HepG2 (cell line): ENCODE measurements around the gene TUBA8. TPM values are rescaled to one million over a fixed set of nuclear protein-coding genes. Genes with fewer than 3 reads are reported as not detected.
A peak's percentile ranks its signal among the peaks of the same experiment; 100 is the strongest.

Source experiments
- FOXP1 ChIP-seq, 2 experiments: fragments of 450-650 bp in 1 of 2; IDR thresholded peaks; 2 replicates each; pipeline ENCODE4 v1.6.1; 2017 to 2018; ENCODE audit warnings: antibody characterized with exemption in 1 of 2
- RBM39 ChIP-seq: fragments of 200-400 bp; formaldehyde crosslinking; IDR thresholded peaks from one replicate; pipeline ENCODE4 v1.6.1; 2018; ENCODE audit warnings: antibody characterized with exemption, mild to moderate bottlenecking, low read depth, low read length; ENCODE audit not compliant: poor library complexity, severe bottlenecking
- SIX1 ChIP-seq: sonication (generic); formaldehyde crosslinking; IDR thresholded peaks from 2 replicates; pipeline ENCODE4 v1.4.0; 2020; ENCODE audit warnings: missing genetic modification reagents, borderline replicate concordance
- SOX13 ChIP-seq, 3 experiments: fragments of 450-650 bp in 1 of 3; sonication (generic) in 1 of 3; formaldehyde crosslinking in 1 of 3; IDR thresholded peaks in 2 of 3; conservative IDR thresholded peaks in 1 of 3; 2 replicates each; pipeline versions ENCODE4 v1.5.0 to v1.6.1; 2016 to 2020; ENCODE audit warnings: antibody characterized with exemption in 1 of 3, mild to moderate bottlenecking in 1 of 3, missing compliant biosample characterization in 1 of 3, missing genetic modification reagents in 1 of 3, moderate library complexity in 1 of 3
- STAT5B ChIP-seq: sonication (generic); formaldehyde crosslinking; IDR thresholded peaks from 2 replicates; pipeline ENCODE4 v1.4.0; 2020; ENCODE audit warnings: missing genetic modification reagents
- SUZ12 ChIP-seq: fragments of 150-350 bp; IDR thresholded peaks from 2 replicates; pipeline ENCODE4 v1.6.1; 2014; ENCODE audit warnings: low read depth, low read length
- TARDBP ChIP-seq: sonication (generic); formaldehyde crosslinking; IDR thresholded peaks from 2 replicates; pipeline ENCODE4 v1.8.0; 2022; ENCODE audit warnings: mild to moderate bottlenecking, missing genetic modification reagents
- TEAD2 ChIP-seq: sonication (generic); formaldehyde crosslinking; IDR thresholded peaks from 2 replicates; pipeline ENCODE4 v1.9.0; 2021; ENCODE audit warnings: missing genetic modification reagents
- TEAD3 ChIP-seq: optimal IDR thresholded peaks from 2 replicates; pipeline ENCODE3; 2016; ENCODE audit warnings: borderline replicate concordance
- TMF1 ChIP-seq: sonication (generic); formaldehyde crosslinking; IDR thresholded peaks from 2 replicates; pipeline ENCODE4 v1.8.1; 2022; ENCODE audit warnings: low read depth, missing genetic modification reagents
- TRIM22 ChIP-seq: fragments of 450-650 bp; IDR thresholded peaks from 2 replicates; pipeline ENCODE4 v1.6.1; 2017
- WIZ ChIP-seq: sonication (generic); formaldehyde crosslinking; IDR thresholded peaks from 2 replicates; pipeline ENCODE4 v1.5.1; 2020; ENCODE audit warnings: mild to moderate bottlenecking, missing genetic modification reagents
- ZFAT ChIP-seq: sonication (generic); formaldehyde crosslinking; conservative IDR thresholded peaks from 2 replicates; pipeline ENCODE4 v1.8.1; 2023; ENCODE audit warnings: missing genetic modification reagents, inconsistent platforms
- ZFP1 ChIP-seq: IDR thresholded peaks from 2 replicates; pipeline ENCODE4 v1.6.1; 2016
- ZFP90 ChIP-seq: sonication (generic); formaldehyde crosslinking; IDR thresholded peaks from 2 replicates; pipeline ENCODE4 v1.8.0; 2022; ENCODE audit warnings: missing genetic modification reagents, mild to moderate bottlenecking, inconsistent platforms, borderline replicate concordance
- ZNF329 ChIP-seq: sonication (generic); formaldehyde crosslinking; IDR thresholded peaks from 2 replicates; pipeline ENCODE4 v1.9.0; 2021; ENCODE audit warnings: low read depth, mild to moderate bottlenecking, missing genetic modification reagents
- ZNF33B ChIP-seq: sonication (generic); formaldehyde crosslinking; IDR thresholded peaks from 2 replicates; pipeline ENCODE4 v1.5.1; 2020; ENCODE audit warnings: mild to moderate bottlenecking, missing genetic modification reagents
- ZNF468 ChIP-seq: sonication (generic); formaldehyde crosslinking; IDR thresholded peaks from 2 replicates; pipeline ENCODE4 v1.8.0; 2022; ENCODE audit warnings: mild to moderate bottlenecking, moderate library complexity, missing genetic modification reagents
- ZNF841 ChIP-seq: sonication (generic); formaldehyde crosslinking; IDR thresholded peaks from 2 replicates; pipeline ENCODE4 v1.8.1; 2023; ENCODE audit warnings: missing genetic modification reagents, borderline replicate concordance
- polyA plus RNA-seq, 8 experiments: library from polyadenylated mRNA; depleted of rRNA in 3 of 8; stranded (reverse) in 7 of 8; unstranded in 1 of 8; fragments of >200 nt; fragmentation: Illumina TruSeq in 4 of 8; extraction: Trizol in 4 of 8; gene quantifications; 2 replicates each; pipeline versions ENCODE4 v1.2.1 to v1.2.3, GENCODE V29; 2011 to 2016; ENCODE audit warnings: low read depth in 4 of 8, missing spikeins in 1 of 8, mixed read lengths in 1 of 8; ENCODE audit not compliant: insufficient read depth in 1 of 8
- total RNA-seq, 5 experiments: library from RNA; depleted of rRNA; stranded (reverse); fragments of >200 nt; fragmentation: Illumina TruSeq; extraction: Trizol; gene quantifications; 2 replicates each; pipeline ENCODE4 v1.2.3, GENCODE V29; 2016; ENCODE audit warnings: low read depth in 1 of 5
- TF ChIP-seq, protein P1 (sequence below): sonication (generic); formaldehyde crosslinking; IDR thresholded peaks from 2 replicates; pipeline ENCODE4 v1.5.0; 2020; ENCODE audit warnings: mild to moderate bottlenecking, missing genetic modification reagents
- TF ChIP-seq, protein P2 (sequence below): sonication (generic); formaldehyde crosslinking; IDR thresholded peaks from 2 replicates; pipeline ENCODE4 v1.4.0; 2020; ENCODE audit warnings: low read depth, mild to moderate bottlenecking, missing genetic modification reagents
- TF ChIP-seq, protein P3 (sequence below): sonication (generic); formaldehyde crosslinking; IDR thresholded peaks from 2 replicates; pipeline ENCODE4 v1.9.0; 2022; ENCODE audit warnings: missing genetic modification reagents, mild to moderate bottlenecking, borderline replicate concordance
- TF ChIP-seq, protein P4 (sequence below): sonication (generic); formaldehyde crosslinking; IDR thresholded peaks from 2 replicates; pipeline ENCODE4 v1.4.0; 2020; ENCODE audit warnings: mild to moderate bottlenecking, missing genetic modification reagents

The TUBA8 gene
- total and polyA plus RNA-seq, 2 of the 13 experiments (the other 11 are each of a cell fraction or from before 2014, with no cell fraction given) = 0.35 to 0.69 TPM

- no peak for TF ChIP-seq TEAD3
- TF ChIP-seq, protein P1, sequence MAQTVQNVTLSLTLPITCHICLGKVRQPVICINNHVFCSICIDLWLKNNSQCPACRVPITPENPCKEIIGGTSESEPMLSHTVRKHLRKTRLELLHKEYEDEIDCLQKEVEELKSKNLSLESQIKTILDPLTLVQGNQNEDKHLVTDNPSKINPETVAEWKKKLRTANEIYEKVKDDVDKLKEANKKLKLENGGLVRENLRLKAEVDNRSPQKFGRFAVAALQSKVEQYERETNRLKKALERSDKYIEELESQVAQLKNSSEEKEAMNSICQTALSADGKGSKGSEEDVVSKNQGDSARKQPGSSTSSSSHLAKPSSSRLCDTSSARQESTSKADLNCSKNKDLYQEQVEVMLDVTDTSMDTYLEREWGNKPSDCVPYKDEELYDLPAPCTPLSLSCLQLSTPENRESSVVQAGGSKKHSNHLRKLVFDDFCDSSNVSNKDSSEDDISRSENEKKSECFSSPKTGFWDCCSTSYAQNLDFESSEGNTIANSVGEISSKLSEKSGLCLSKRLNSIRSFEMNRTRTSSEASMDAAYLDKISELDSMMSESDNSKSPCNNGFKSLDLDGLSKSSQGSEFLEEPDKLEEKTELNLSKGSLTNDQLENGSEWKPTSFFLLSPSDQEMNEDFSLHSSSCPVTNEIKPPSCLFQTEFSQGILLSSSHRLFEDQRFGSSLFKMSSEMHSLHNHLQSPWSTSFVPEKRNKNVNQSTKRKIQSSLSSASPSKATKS (CRISPR knock-in tag) = no peak
- no peak for TF ChIP-seq SIX1
- TF ChIP-seq TRIM22 = no peak
- no peak for TF ChIP-seq WIZ
- TF ChIP-seq ZNF329 (CRISPR knock-in tag) = no peak
- TF ChIP-seq SOX13 (IDR thresholded peaks at IDR 0.05) = no peak
- 0 out of 4 replicates have a peak, but pooled peaks of 1 of the 2 experiments have one; percentile 6 for TF ChIP-seq SOX13 (CRISPR knock-in tag; conservative IDR thresholded peaks at IDR 0.05 in 1 of 2, IDR thresholded peaks at IDR 0.05 in 1 of 2)
- no peak for TF ChIP-seq TEAD2 (CRISPR knock-in tag)
- TF ChIP-seq TMF1 (CRISPR knock-in tag) = no peak
- TF ChIP-seq ZFP1 (CRISPR knock-in tag) = no peak
- no peak for TF ChIP-seq ZFAT (CRISPR knock-in tag)
- TF ChIP-seq ZFP90 (CRISPR knock-in tag) = no peak; the same call in 1 of the 2 replicates
- TF ChIP-seq, protein P2, sequence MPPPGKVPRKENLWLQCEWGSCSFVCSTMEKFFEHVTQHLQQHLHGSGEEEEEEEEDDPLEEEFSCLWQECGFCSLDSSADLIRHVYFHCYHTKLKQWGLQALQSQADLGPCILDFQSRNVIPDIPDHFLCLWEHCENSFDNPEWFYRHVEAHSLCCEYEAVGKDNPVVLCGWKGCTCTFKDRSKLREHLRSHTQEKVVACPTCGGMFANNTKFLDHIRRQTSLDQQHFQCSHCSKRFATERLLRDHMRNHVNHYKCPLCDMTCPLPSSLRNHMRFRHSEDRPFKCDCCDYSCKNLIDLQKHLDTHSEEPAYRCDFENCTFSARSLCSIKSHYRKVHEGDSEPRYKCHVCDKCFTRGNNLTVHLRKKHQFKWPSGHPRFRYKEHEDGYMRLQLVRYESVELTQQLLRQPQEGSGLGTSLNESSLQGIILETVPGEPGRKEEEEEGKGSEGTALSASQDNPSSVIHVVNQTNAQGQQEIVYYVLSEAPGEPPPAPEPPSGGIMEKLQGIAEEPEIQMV (CRISPR knock-in tag) = no peak; the same call in 1 of the 2 replicates
- no peak for TF ChIP-seq FOXP1 (IDR thresholded peaks at IDR 0.05)
- no peak for TF ChIP-seq FOXP1 (CRISPR knock-in tag; IDR thresholded peaks at IDR 0.05)
- TF ChIP-seq, protein P3, sequence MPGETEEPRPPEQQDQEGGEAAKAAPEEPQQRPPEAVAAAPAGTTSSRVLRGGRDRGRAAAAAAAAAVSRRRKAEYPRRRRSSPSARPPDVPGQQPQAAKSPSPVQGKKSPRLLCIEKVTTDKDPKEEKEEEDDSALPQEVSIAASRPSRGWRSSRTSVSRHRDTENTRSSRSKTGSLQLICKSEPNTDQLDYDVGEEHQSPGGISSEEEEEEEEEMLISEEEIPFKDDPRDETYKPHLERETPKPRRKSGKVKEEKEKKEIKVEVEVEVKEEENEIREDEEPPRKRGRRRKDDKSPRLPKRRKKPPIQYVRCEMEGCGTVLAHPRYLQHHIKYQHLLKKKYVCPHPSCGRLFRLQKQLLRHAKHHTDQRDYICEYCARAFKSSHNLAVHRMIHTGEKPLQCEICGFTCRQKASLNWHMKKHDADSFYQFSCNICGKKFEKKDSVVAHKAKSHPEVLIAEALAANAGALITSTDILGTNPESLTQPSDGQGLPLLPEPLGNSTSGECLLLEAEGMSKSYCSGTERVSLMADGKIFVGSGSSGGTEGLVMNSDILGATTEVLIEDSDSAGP (CRISPR knock-in tag) = peak; percentile 68; the same call in 1 of the 2 replicates
- no peak; the same call in 1 of the 2 replicates for TF ChIP-seq TARDBP
- no peak; the same call in 1 of the 2 replicates for TF ChIP-seq STAT5B (CRISPR knock-in tag)
- no peak for TF ChIP-seq ZNF33B (CRISPR knock-in tag)
- TF ChIP-seq RBM39 = no peak
- TF ChIP-seq ZNF468 (CRISPR knock-in tag) = no peak
- TF ChIP-seq, protein P4, sequence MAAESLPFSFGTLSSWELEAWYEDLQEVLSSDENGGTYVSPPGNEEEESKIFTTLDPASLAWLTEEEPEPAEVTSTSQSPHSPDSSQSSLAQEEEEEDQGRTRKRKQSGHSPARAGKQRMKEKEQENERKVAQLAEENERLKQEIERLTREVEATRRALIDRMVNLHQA = no peak
- TF ChIP-seq SUZ12 = peak; percentile 81
- TF ChIP-seq ZNF841 (CRISPR knock-in tag) = no peak
Measured at GRCh38 chr22:18077639-18078328, 32.8 kb upstream of the TUBA8 start, which contains the start of gene PEX26 (continued).
